Measurements from ENCODE around the gene HMGN3. TPM values are rescaled to one million over a fixed set of nuclear protein-coding genes. Genes with fewer than 3 reads are reported as not detected.

Gene HMGN3
- total RNA-seq, 3 donors from 2014 or later (not counting 1 experiment from before 2014, with no cell fraction given): 57.3 to 65.1 (median 58.2) TPM

DNA sequence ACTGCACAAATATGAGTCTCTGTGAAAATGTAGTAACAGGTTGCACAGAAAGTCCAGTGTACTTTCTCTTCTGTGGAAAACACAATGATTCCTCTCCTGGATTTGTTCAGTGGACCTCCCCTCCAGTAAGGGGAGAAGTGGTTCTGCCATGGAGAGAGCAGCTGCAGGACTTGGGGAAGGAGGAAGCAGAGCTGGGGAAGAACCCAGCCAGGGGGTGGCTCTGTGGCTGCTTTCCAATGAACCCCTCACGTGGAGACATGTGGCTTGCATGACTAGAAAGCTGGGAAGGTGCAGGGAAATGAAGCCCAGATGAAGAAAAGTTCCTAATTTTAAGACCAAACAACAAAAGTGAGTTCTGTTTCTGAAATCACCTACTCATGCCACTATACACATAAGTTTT lies 31.9 kb downstream of the HMGN3 start:
- no peak for TF ChIP-seq CTCF (IDR thresholded peaks at IDR 0.05)
- DNase-seq (no peak), ATAC-seq (no peak)
- Mint-ChIP-seq H3K4me3 (no peak overlapping the region), H3K36me3 (peaks cover 10% of the 10 kb centered on the region), H3K4me1 (peaks cover 9 to 14% of the 10 kb centered on the region in 2 donors), H3K9me3 (no peaks in the 10 kb centered on the region), H3K27ac (no peak overlapping the region), H3K27me3 (ENCODE audit: low read depth in 2 of 2) (no peaks in the 10 kb centered on the region)
- H3K36me3 ChIP-seq (ENCODE audit: control insufficient read depth, insufficient read depth, low read length): peaks cover 11% of the 10 kb centered on the region
- 92% methylated on average over 1 of the region's 1 CpG for WGBS (ENCODE audit: insufficient coverage)
- no peak overlapping the region for H3K4me3 ChIP-seq (ENCODE audit: low read length)
- no peaks in the 10 kb centered on the region for H3K27me3 ChIP-seq (ENCODE audit: control insufficient read depth, insufficient read depth, low read length)
- no peaks in the 10 kb centered on the region for H3K4me1 ChIP-seq (ENCODE audit: control insufficient read depth, insufficient read depth, low read length)
- intact Hi-C loops (cut with micrococcal nuclease): no loop called here
- H3K27ac ChIP-seq (ENCODE audit: low read length): no peak overlapping the region
- no peaks in the 10 kb centered on the region for H3K9me3 ChIP-seq (ENCODE audit: control insufficient read depth, insufficient read depth, low read length)

- Histone ChIP-seq H3K27ac (ENCODE audit: low read length) (no peak overlapping the region), H3K27me3 (ENCODE audit: control insufficient read depth, insufficient read depth, low read length) (no peaks in the 10 kb centered on the region), H3K36me3 (ENCODE audit: control insufficient read depth, insufficient read depth, low read length) (peaks cover 11% of the 10 kb centered on the region), H3K4me1 (ENCODE audit: control insufficient read depth, insufficient read depth, low read length) (no peaks in the 10 kb centered on the region), H3K9me3 (ENCODE audit: control insufficient read depth, insufficient read depth, low read length) (no peaks in the 10 kb centered on the region), H3K4me3 (ENCODE audit: low read length) (no peak overlapping the region)
- Mint-ChIP-seq H3K9me3 (no peaks in the 10 kb centered on the region), H3K36me3 (peaks cover 10% of the 10 kb centered on the region), H3K4me1 (peaks cover 9 to 11% of the 10 kb centered on the region in 2 donors), H3K27me3 (ENCODE audit: low read depth in 2 of 2) (no peaks in the 10 kb centered on the region), H3K4me3 (no peak overlapping the region), H3K27ac (no peak overlapping the region)
- intact Hi-C loops (cut with micrococcal nuclease): no loop called here
- no peak for TF ChIP-seq CTCF (IDR thresholded peaks at IDR 0.05)
- ATAC-seq (no peak), DNase-seq (no peak)
- WGBS (ENCODE audit: insufficient coverage): 94% methylated on average over 3 of the region's 3 CpGs
Observed at GRCh38 chr6:79201983-79202382, 32.5 kb downstream of the HMGN3 start.

- no peak for TF ChIP-seq CTCF (IDR thresholded peaks at IDR 0.05)
- DNase-seq (no peak), ATAC-seq (no peak)
- Mint-ChIP-seq H3K27ac (no peak overlapping the region), H3K9me3 (no peaks in the 10 kb centered on the region), H3K4me3 (no peak overlapping the region), H3K27me3 (ENCODE audit: low read depth in 2 of 2) (no peaks in the 10 kb centered on the region), H3K36me3 (peaks cover 9% of the 10 kb centered on the region), H3K4me1 (peaks cover 9 to 12% of the 10 kb centered on the region in 2 donors)
- H3K36me3 ChIP-seq (ENCODE audit: control insufficient read depth, insufficient read depth, low read length): peaks cover 11% of the 10 kb centered on the region
- intact Hi-C loops (cut with micrococcal nuclease): no loop called here
- H3K9me3 ChIP-seq (ENCODE audit: control insufficient read depth, insufficient read depth, low read length): no peaks in the 10 kb centered on the region
- H3K4me1 ChIP-seq (ENCODE audit: control insufficient read depth, insufficient read depth, low read length): no peaks in the 10 kb centered on the region
- H3K27me3 ChIP-seq (ENCODE audit: control insufficient read depth, insufficient read depth, low read length): no peaks in the 10 kb centered on the region
- H3K4me3 ChIP-seq (ENCODE audit: low read length): no peak overlapping the region
- H3K27ac ChIP-seq (ENCODE audit: low read length): no peak overlapping the region
- WGBS (ENCODE audit: insufficient coverage): no CpG with 5 or more reads among the region's 1 CpG
Observed at GRCh38 chr6:79201143-79201542, 33.3 kb downstream of the HMGN3 start.

DNA sequence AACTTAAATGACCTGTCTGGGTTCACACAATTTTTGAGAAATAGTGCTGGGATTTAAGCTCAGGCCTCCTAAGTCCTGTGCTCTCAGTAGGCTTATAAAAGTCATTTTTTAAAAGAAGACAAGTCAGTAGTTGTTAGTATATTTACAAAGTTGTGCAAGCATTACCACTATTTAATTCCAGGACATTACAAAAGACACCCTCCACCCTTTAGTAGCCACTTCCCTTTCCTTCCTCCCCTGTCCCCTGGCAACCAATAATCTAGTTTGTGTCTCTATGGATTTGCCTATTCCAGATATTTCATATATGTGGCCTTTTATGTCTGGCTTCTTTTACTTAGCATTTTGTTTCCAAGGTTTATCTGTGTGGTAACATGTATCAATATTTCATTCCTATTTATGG lies 37.6 kb downstream of the HMGN3 start:
- Histone ChIP-seq H3K4me3 (ENCODE audit: low read length) (no peak overlapping the region), H3K4me1 (ENCODE audit: control insufficient read depth, insufficient read depth, low read length) (no peaks in the 10 kb centered on the region), H3K27me3 (ENCODE audit: control insufficient read depth, insufficient read depth, low read length) (no peaks in the 10 kb centered on the region), H3K9me3 (ENCODE audit: control insufficient read depth, insufficient read depth, low read length) (no peaks in the 10 kb centered on the region), H3K36me3 (ENCODE audit: control insufficient read depth, insufficient read depth, low read length) (peaks cover 8% of the 10 kb centered on the region), H3K27ac (ENCODE audit: low read length) (no peak overlapping the region)
- DNase-seq (no peak), ATAC-seq (no peak)
- no peaks in the 10 kb centered on the region for H3K27me3 Mint-ChIP-seq (ENCODE audit: low read depth in 2 of 2)
- intact Hi-C loops (cut with micrococcal nuclease): no loop called here
- H3K9me3 Mint-ChIP-seq: no peaks in the 10 kb centered on the region
- H3K36me3 Mint-ChIP-seq: peaks cover 15% of the 10 kb centered on the region
- TF ChIP-seq CTCF (IDR thresholded peaks at IDR 0.05): no peak
- H3K27ac Mint-ChIP-seq: peak overlapping the region in 1 of 2 donors; percentile 31
- H3K4me1 Mint-ChIP-seq: peaks cover 5% of the 10 kb centered on the region in 2 donors
- H3K4me3 Mint-ChIP-seq: no peak overlapping the region

All from natural killer cell (primary cell).